SU-DHL-6 (cell line): Measurements from ENCODE around the gene CCAR1.
A peak's percentile ranks its signal among the peaks of the same experiment; 100 is the strongest.
"Not testable (repeated sequence)": the region's sequence is repeated elsewhere in the genome, so short reads cannot be mapped to it uniquely, and the experiment has no call there.

Experiments used
- H2AFZ ChIP-seq: fragments of 200-600 bp; sonication (generic); 2 replicates; pipeline ENCODE4 v1.6.1; 2014; ENCODE audit warnings: low read depth, mild to moderate bottlenecking, moderate library complexity, mixed read lengths, antibody characterized with exemption, low read length; ENCODE audit not compliant: severe bottlenecking
- H3F3A ChIP-seq: fragments of 200-600 bp; shearing (Covaris generic); 2 replicates; pipeline ENCODE4 v1.6.0; 2016; ENCODE audit warnings: antibody characterized with exemption, mild to moderate bottlenecking; ENCODE audit not compliant: insufficient read depth
- H3K27ac ChIP-seq: fragments of 200-600 bp; sonication (generic); 2 replicates; pipeline ENCODE4 v1.5.1; 2016; ENCODE audit warnings: low read depth, mild to moderate bottlenecking, low read length, moderate library complexity, mixed read lengths
- H3K27me3 ChIP-seq: fragments of 200-600 bp; sonication (generic), shearing (Covaris generic); 2 replicates; pipeline ENCODE4 v1.6.0; 2014; ENCODE audit warnings: mild to moderate bottlenecking, low read length
- H3K36me3 ChIP-seq: fragments of 200-600 bp; sonication (generic); 2 replicates; pipeline ENCODE4 v1.6.1; 2014; ENCODE audit warnings: mild to moderate bottlenecking, low read length, mixed read lengths
- H3K4me2 ChIP-seq: fragments of 300-600, 200-600 bp; shearing (Covaris generic), sonication (generic); 2 replicates; pipeline ENCODE4 v1.6.0; 2014; ENCODE audit warnings: low read length, low read depth, mild to moderate bottlenecking; ENCODE audit not compliant: poor library complexity, severe bottlenecking
- H3K4me3 ChIP-seq: fragments of 200-600 bp; sonication (generic); 2 replicates; pipeline ENCODE4 v1.5.1; 2014; ENCODE audit warnings: antibody characterized with exemption, low read length, mild to moderate bottlenecking, mixed read lengths; ENCODE audit not compliant: insufficient read depth, poor library complexity, severe bottlenecking
- H3K79me2 ChIP-seq: fragments of 200-600 bp; sonication (generic); 2 replicates; pipeline ENCODE4 v1.6.1; 2014; ENCODE audit warnings: mild to moderate bottlenecking, low read length, moderate library complexity; ENCODE audit not compliant: insufficient read depth
- H3K9ac ChIP-seq: fragments of 200-600 bp; sonication (generic); 2 replicates; pipeline ENCODE4 v1.7.0; 2014; ENCODE audit warnings: mild to moderate bottlenecking, low read length
- H3K9me2 ChIP-seq: fragments of 200-600 bp; sonication (generic); replicated peaks from 2 replicates; pipeline ENCODE4 v1.6.1; 2014; ENCODE audit warnings: low read length; ENCODE audit not compliant: insufficient read depth
- H3K9me3 ChIP-seq: fragments of 200-600 bp; sonication (generic); 2 replicates; pipeline ENCODE4 v1.6.1; 2014; ENCODE audit warnings: low read length, mixed read lengths; ENCODE audit not compliant: insufficient read depth
- H4K20me1 ChIP-seq: fragments of 200-600 bp; sonication (generic); 2 replicates; pipeline ENCODE4 v1.6.1; 2014; ENCODE audit warnings: low read depth, mild to moderate bottlenecking, antibody characterized with exemption, low read length, moderate library complexity, mixed read lengths
- EZH2phosphoT487 ChIP-seq: fragments of 200-600 bp; sonication (generic), shearing (Covaris generic); conservative IDR thresholded peaks from 2 replicates; pipeline ENCODE4 v1.6.1; 2018; ENCODE audit warnings: mild to moderate bottlenecking, antibody characterized with exemption, low read length, moderate library complexity, mixed read lengths
- TF ChIP-seq, protein P1 (sequence below): fragments of 200-600 bp; sonication (generic); IDR thresholded peaks from one replicate; pipeline ENCODE4 v1.5.1; 2017; ENCODE audit warnings: antibody characterized with exemption, mild to moderate bottlenecking, low read length, moderate library complexity; ENCODE audit not compliant: insufficient read depth, poor library complexity, severe bottlenecking

Gene CCAR1

GRCh38 chr10:68816796-68817412 lies 95.9 kb downstream of the CCAR1 start:
- H3K9me3 ChIP-seq = no peaks in the 10 kb centered on the region
- no peak overlapping the region for H3K4me2 ChIP-seq
- no peak overlapping the region for H3K9ac ChIP-seq
- no peaks in the 10 kb centered on the region for H3K9me2 ChIP-seq
- no peaks in the 10 kb centered on the region for H4K20me1 ChIP-seq
- H3K27me3 ChIP-seq = no peaks in the 10 kb centered on the region
- no peaks in the 10 kb centered on the region for H3K79me2 ChIP-seq
- TF ChIP-seq, protein P1, sequence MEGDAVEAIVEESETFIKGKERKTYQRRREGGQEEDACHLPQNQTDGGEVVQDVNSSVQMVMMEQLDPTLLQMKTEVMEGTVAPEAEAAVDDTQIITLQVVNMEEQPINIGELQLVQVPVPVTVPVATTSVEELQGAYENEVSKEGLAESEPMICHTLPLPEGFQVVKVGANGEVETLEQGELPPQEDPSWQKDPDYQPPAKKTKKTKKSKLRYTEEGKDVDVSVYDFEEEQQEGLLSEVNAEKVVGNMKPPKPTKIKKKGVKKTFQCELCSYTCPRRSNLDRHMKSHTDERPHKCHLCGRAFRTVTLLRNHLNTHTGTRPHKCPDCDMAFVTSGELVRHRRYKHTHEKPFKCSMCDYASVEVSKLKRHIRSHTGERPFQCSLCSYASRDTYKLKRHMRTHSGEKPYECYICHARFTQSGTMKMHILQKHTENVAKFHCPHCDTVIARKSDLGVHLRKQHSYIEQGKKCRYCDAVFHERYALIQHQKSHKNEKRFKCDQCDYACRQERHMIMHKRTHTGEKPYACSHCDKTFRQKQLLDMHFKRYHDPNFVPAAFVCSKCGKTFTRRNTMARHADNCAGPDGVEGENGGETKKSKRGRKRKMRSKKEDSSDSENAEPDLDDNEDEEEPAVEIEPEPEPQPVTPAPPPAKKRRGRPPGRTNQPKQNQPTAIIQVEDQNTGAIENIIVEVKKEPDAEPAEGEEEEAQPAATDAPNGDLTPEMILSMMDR = no peak
- TF ChIP-seq EZH2phosphoT487 = no peak
- no peaks in the 10 kb centered on the region for H3F3A ChIP-seq
- no peak overlapping the region for H2AFZ ChIP-seq
- H3K36me3 ChIP-seq = no peaks in the 10 kb centered on the region
- no peak overlapping the region for H3K27ac ChIP-seq
- no peak overlapping the region for H3K4me3 ChIP-seq

DNA sequence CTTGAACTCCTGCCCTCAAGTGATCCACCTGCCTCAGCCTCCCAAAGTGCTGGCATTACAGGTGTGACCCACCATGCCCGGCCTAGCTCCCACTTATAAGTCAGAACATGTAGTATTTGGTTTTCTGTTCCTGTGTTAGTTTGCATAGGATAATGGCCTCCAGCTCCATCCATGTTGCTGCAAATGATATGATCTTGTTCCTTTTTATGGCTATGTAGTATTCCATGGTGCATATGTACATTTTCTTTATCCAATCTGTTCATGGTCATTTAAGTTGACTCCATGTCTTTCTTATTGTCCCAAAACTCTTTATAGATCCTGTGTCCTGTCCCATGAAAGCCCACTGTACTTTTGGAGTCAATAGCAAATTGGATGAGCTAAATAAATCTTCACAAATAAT lies 99.3 kb downstream of the CCAR1 start:
- not testable (repeated sequence) for H3F3A ChIP-seq, H3K9me3 ChIP-seq, H3K36me3 ChIP-seq, H3K79me2 ChIP-seq, H4K20me1 ChIP-seq, H3K9ac ChIP-seq, H3K9me2 ChIP-seq, H3K27me3 ChIP-seq, H3K4me3 ChIP-seq, H2AFZ ChIP-seq, H3K27ac ChIP-seq, H3K4me2 ChIP-seq

GRCh38 chr10:68822626-68823025 lies 101.6 kb downstream of the CCAR1 start:
- H3K9me3 ChIP-seq, H3K4me2 ChIP-seq, H4K20me1 ChIP-seq, H3K9ac ChIP-seq, H3K79me2 ChIP-seq, H2AFZ ChIP-seq, H3K27me3 ChIP-seq, H3F3A ChIP-seq, H3K36me3 ChIP-seq, H3K4me3 ChIP-seq, H3K27ac ChIP-seq, H3K9me2 ChIP-seq: not testable (repeated sequence)

DNA sequence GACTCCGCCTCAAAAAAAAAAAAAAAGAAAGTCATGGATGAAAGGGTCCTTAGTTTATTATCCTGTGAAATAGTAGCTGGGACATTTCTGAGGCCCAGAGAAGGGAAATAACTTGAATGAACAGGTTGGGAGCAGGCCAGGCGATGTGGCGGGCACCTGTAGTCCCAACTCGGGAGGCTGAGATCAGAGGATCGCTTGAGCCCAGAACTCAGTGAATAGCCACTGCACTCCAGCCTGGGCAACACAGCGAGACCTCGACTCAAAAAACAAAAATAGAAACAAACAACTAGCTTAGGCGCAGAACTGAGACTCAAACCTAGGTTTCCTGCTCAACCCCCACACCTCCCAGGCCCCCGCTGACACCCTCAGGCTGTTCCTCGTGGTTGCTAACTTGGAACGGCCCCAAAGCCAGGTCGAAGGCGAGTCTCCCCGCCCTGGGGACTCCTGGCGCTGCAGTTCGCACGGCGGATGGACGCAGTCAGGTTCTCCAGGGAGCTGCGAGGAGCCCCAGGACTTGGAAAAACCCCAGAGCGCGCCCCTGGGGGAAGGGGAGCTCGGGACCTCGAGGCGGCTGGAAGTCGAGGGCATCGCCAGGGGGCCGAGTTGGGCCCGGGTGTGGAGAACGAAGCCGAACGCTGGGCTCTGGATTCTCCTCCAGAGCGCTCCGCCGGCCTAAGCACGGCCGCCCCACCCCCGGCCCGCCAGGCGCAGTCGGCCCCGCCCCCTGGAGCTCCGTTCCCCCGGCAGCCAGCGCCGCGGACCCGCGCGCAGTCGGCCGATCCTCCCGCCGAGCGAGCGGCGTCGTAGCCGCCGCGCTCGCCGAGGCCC lies 105.9 kb downstream of the CCAR1 start, which contains the start of gene STOX1:
Gene STOX1 (plus strand): TSS at position 768 of the 828 bp plus-strand sequence. CDS start 93 bp downstream, outside the sequence.
- Histone ChIP-seq H2AFZ (peak within 1 kb of the TSS; percentile 100), H3F3A (no peaks in the 10 kb centered on the region; the same call in 1 of the 2 replicates), H3K36me3 (no peaks in the 10 kb centered on the region), H4K20me1 (no peaks in the 10 kb centered on the region), H3K4me3 (peak within 1 kb of the TSS; percentile 85), H3K4me2 (peak within 1 kb of the TSS; percentile 95), H3K27me3 (no peaks in the 10 kb centered on the region), H3K9me2 (no peaks in the 10 kb centered on the region), H3K27ac (no peak within 1 kb of the TSS), H3K79me2 (no peaks in the 10 kb centered on the region), H3K9ac (peak within 1 kb of the TSS; percentile 91), H3K9me3 (no peaks in the 10 kb centered on the region)
- TF ChIP-seq EZH2phosphoT487 = no peak
- TF ChIP-seq, protein P1 = no peak

- not testable (repeated sequence) for H3K27ac ChIP-seq, H4K20me1 ChIP-seq, H3F3A ChIP-seq, H3K9me3 ChIP-seq, H3K9me2 ChIP-seq, H2AFZ ChIP-seq, H3K36me3 ChIP-seq, H3K79me2 ChIP-seq, H3K27me3 ChIP-seq
- peak overlapping the region; percentile 95 for H3K4me2 ChIP-seq
- H3K4me3 ChIP-seq = peak overlapping the region; percentile 85
- H3K9ac ChIP-seq = peak overlapping the region; percentile 91
Measured at GRCh38 chr10:68827592-68827959, 106.5 kb downstream of the CCAR1 start.

- peak overlapping the region; percentile 51 for H3K4me3 ChIP-seq
- H3K9me3 ChIP-seq, H4K20me1 ChIP-seq, H3K36me3 ChIP-seq, H3F3A ChIP-seq, H3K27ac ChIP-seq, H3K79me2 ChIP-seq, H3K27me3 ChIP-seq, H3K9me2 ChIP-seq: not testable (repeated sequence)
- peak overlapping the region; percentile 50 for H3K9ac ChIP-seq
- H2AFZ ChIP-seq = peak overlapping the region; percentile 86
- peak overlapping the region; percentile 59 for H3K4me2 ChIP-seq
Measured at GRCh38 chr10:68828083-68828601, 107.1 kb downstream of the CCAR1 start.
